ENCODE data around the gene BCL2L2. TPM values are rescaled to one million over a fixed set of nuclear protein-coding genes. Genes with fewer than 3 reads are reported as not detected.

The BCL2L2 gene
- total and polyA plus RNA-seq, 9 of the 15 experiments (the other 6 are each of a cell fraction or from before 2014, with no cell fraction given): 2.6 to 32.5 (median 14.7) TPM

GRCh38 chr14:23320584-23321571, 14.2 kb downstream of the BCL2L2 start, which contains the start of gene PABPN1 (continued):
- TF ChIP-seq ZNF318 (IDR thresholded peaks at IDR 0.05; ENCODE audit: borderline replicate concordance in 1 of 2, low read depth in 1 of 2): no peak
- no peak; the same call in 1 of the 2 replicates for TF ChIP-seq MYBL2 (IDR thresholded peaks at IDR 0.05; ENCODE audit: low read depth)
- no peak for TF ChIP-seq MYBL2 (CRISPR knock-in tag; IDR thresholded peaks at IDR 0.05; ENCODE audit: borderline replicate concordance)
- no peak for TF ChIP-seq ZNF444 (CRISPR knock-in tag; IDR thresholded peaks at IDR 0.05)
- peak; percentile 99 for TF ChIP-seq FOS (IDR thresholded peaks at IDR 0.05; ENCODE audit: extremely low read depth, insufficient read length)
- peak; percentile 98 for TF ChIP-seq ASH1L (IDR thresholded peaks at IDR 0.05; ENCODE audit: borderline replicate concordance, low read depth, partially characterized antibody)
- 0 out of 2 replicates have a peak, but pooled peaks have one; percentile 46 for TF ChIP-seq FOXO4 (CRISPR knock-in tag; IDR thresholded peaks at IDR 0.05)
- peak; percentile 42 for TF ChIP-seq MYC (IDR thresholded peaks at IDR 0.05; ENCODE audit: low read depth, low read length)
- 0 out of 2 replicates have a peak, but pooled peaks have one; percentile 16 for TF ChIP-seq MYC (CRISPR knock-in tag; IDR thresholded peaks at IDR 0.05; ENCODE audit: borderline replicate concordance, low read depth)
- no peak for TF ChIP-seq DACH1 (IDR thresholded peaks at IDR 0.05; ENCODE audit: partially characterized antibody)
- TF ChIP-seq ZNF639 (CRISPR knock-in tag; conservative IDR thresholded peaks at IDR 0.05 in 1 of 2, IDR thresholded peaks at IDR 0.05 in 1 of 2): peak in 1 of 2 experiments; percentile 99; a peak in 2 of 4 replicates
- no peak for TF ChIP-seq SNAPC5 (CRISPR knock-in tag; IDR thresholded peaks at IDR 0.05)
- no peak for TF ChIP-seq DLX4 (CRISPR knock-in tag; IDR thresholded peaks at IDR 0.05)

Data from K562 (cell line).